ENCODE measurements around the gene GABPB1.

GABPB1 gene

GRCh38 chr15:50260969-50261496 lies 94.0 kb downstream of the GABPB1 start:
- peak overlapping the region; percentile 30; the same call in 1 of the 2 replicates for H3K27ac ChIP-seq
- TF ChIP-seq, protein P1, sequence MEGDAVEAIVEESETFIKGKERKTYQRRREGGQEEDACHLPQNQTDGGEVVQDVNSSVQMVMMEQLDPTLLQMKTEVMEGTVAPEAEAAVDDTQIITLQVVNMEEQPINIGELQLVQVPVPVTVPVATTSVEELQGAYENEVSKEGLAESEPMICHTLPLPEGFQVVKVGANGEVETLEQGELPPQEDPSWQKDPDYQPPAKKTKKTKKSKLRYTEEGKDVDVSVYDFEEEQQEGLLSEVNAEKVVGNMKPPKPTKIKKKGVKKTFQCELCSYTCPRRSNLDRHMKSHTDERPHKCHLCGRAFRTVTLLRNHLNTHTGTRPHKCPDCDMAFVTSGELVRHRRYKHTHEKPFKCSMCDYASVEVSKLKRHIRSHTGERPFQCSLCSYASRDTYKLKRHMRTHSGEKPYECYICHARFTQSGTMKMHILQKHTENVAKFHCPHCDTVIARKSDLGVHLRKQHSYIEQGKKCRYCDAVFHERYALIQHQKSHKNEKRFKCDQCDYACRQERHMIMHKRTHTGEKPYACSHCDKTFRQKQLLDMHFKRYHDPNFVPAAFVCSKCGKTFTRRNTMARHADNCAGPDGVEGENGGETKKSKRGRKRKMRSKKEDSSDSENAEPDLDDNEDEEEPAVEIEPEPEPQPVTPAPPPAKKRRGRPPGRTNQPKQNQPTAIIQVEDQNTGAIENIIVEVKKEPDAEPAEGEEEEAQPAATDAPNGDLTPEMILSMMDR (conservative IDR thresholded peaks at IDR 0.05), result no peak

GRCh38 chr15:50259276-50259675 lies 95.7 kb downstream of the GABPB1 start:
- TF ChIP-seq, protein P1 (conservative IDR thresholded peaks at IDR 0.05), result no peak
- H3K27ac ChIP-seq, result no peak overlapping the region

GRCh38 chr15:50257924-50258323 lies 97.1 kb downstream of the GABPB1 start:
- TF ChIP-seq, protein P1 (conservative IDR thresholded peaks at IDR 0.05), result no peak
- H3K27ac ChIP-seq, result no peak overlapping the region

- H3K27ac ChIP-seq, result no peak overlapping the region
- TF ChIP-seq, protein P1 (conservative IDR thresholded peaks at IDR 0.05), result no peak
These were observed 97.7 kb downstream of the GABPB1 start for GRCh38 chr15:50257332-50257731.

DNA sequence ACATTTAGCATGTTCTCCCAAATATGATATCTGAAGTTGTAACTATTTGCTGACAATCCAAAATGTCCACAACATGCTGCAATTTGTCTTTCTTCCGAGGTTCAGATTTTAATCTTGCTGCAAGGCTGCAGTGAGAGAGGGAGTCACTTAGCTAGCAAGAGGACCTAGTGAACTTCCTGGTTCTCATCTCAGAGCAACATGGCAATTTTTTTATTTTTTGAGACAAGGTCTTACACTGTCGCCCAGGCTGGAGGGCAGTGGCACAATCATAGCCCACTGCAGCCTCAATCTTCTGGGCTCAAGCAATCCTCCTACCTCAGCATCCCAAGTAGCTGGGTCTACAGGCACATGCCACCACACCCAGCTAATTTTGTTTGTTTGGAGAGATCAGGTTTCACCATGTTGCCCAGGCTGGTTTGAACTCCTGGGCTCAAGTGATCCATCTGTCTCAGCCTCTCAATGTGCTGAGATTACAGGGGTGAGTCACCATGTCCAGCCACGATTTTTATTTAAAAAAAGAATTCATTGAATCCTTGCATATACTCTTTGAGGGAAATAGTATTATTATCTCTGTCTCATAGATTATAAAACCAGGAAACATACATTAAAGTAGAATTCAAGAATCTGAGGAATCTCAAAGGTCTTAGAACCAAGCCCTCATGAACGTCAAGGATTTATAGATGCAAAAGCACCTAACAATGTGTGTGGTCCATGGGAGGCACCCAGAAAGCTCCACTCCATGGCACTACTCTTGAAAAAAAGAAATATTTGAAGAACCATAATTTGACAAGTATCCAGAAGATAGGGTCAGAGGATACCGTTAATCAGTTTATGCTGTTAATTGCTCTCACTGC lies 98.6 kb downstream of the GABPB1 start:
- H3K27ac ChIP-seq, result no peak overlapping the region
- TF ChIP-seq, protein P1 (conservative IDR thresholded peaks at IDR 0.05), result no peak

DNA sequence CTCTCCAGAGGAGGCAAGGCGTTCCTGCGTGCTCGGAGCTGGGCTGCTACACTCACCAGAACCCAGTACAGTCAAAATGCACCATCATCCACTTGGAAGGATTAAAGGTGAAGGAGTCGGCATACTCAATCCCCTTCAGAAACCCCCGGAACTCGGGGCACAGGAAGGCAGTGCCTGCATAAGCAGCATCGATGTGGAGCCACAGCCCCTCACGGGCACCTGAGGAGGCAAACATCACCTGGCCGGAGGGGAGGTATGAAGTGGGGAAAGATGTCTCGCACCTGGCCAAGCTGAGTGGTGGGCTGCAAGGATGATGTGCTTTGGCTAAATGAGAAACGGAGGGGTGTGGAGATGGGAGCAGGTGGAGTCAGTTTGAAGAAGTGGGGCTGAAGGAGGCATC lies 102.4 kb downstream of the GABPB1 start:
- H3K27ac ChIP-seq, result no peak overlapping the region
- TF ChIP-seq, protein P1 (conservative IDR thresholded peaks at IDR 0.05), result no peak

DNA sequence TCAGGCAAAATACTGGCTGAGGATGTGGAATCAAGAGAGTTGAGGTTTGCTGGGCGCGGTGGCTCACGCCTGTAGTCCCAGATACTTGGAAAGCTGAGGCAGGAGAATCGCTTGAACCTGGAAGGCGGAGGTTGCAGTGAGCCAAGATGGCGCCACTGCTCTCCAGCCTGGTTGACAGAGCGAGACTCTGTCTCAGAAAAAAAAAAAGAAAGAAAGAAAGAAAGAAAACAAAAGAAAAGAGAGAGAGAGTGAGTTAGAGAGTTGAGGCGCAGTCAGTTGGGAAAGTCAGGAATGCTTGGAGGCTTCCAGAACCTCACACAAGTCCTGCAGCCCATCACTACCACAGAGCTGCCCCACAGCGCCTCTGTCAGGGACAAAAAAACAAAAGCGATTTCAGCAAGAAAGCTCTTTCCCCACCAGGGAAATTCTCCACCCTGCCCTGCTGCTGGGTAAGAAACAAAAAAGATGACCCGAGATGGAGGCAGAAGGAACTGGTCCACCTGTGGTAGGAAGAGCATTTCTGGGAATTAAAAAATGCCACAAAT lies 103.3 kb downstream of the GABPB1 start:
- H3K27ac ChIP-seq, result no peak overlapping the region
- TF ChIP-seq, protein P1 (conservative IDR thresholded peaks at IDR 0.05), result no peak
